H1 (cell line): Measurements from ENCODE around the gene SBSN. TPM values are rescaled to one million over a fixed set of nuclear protein-coding genes. Genes with fewer than 3 reads are reported as not detected.

Source experiments
- CTCF ChIA-PET: fragments of 300-600 bp; sonication (Branson Sonifier 250); formaldehyde crosslinking; loops from one replicate; lab custom pipeline; 2021; ENCODE audit not compliant: partially characterized antibody; lab: Charles Lee
- POLR2A ChIA-PET: fragments of 300-600 bp; sonication (Branson Sonifier 250); formaldehyde crosslinking; loops from one replicate; lab custom pipeline; 2021; ENCODE audit warnings: inconsistent platforms; ENCODE audit not compliant: partially characterized antibody; lab: Charles Lee
- DNase-seq, 2 experiments: peaks; one replicate each; pipeline versions ENCODE4 v3.0.0 to v3.0.0-alpha.2; 2010 to 2022; ENCODE audit warnings: low spot score in 2 of 2, low read depth in 1 of 2, mixed read lengths in 1 of 2
- FAIRE-seq: peaks from 2 replicates; lab custom pipeline; 2011; peaks lifted over from hg19 to GRCh38; lab: Jason Lieb, UNC
- H2AFZ ChIP-seq: 2 replicates; pipeline ENCODE4 v1.8.1; 2012; ENCODE audit warnings: low read length, inconsistent platforms
- H2AK5ac ChIP-seq: 2 replicates; pipeline ENCODE4 v1.6.1; 2013; ENCODE audit warnings: low read depth, low read length
- H2BK120ac ChIP-seq: replicated peaks from 2 replicates; pipeline ENCODE3; 2013; ENCODE audit warnings: low read depth, low read length, inconsistent platforms
- H2BK12ac ChIP-seq: 2 replicates; pipeline ENCODE4 v1.6.1; 2013; ENCODE audit warnings: low read depth, low read length
- H2BK15ac ChIP-seq: 2 replicates; pipeline ENCODE4 v1.6.1; 2013; ENCODE audit warnings: low read length
- H2BK20ac ChIP-seq: 2 replicates; pipeline ENCODE4 v1.6.1; 2013; ENCODE audit warnings: low read length
- H2BK5ac ChIP-seq: 2 replicates; pipeline ENCODE4 v1.6.1; 2013; ENCODE audit warnings: low read depth, low read length
- H3K14ac ChIP-seq: 2 replicates; pipeline ENCODE4 v1.6.1; 2013; ENCODE audit warnings: inconsistent platforms; ENCODE audit not compliant: insufficient read length
- H3K18ac ChIP-seq: 2 replicates; pipeline ENCODE4 v1.6.1; 2013; ENCODE audit warnings: low read length; ENCODE audit errors: extremely low read depth
- H3K23ac ChIP-seq: 2 replicates; pipeline ENCODE4 v1.6.1; 2013; ENCODE audit warnings: inconsistent platforms; ENCODE audit not compliant: insufficient read length
- H3K23me2 ChIP-seq: 2 replicates; pipeline ENCODE4 v1.6.1; 2013; ENCODE audit warnings: low read depth, low read length
- H3K27ac ChIP-seq: 2 replicates; pipeline ENCODE4 v1.6.1; 2011; ENCODE audit warnings: low read depth, low read length, inconsistent platforms
- H3K27me3 ChIP-seq, 4 experiments: replicated peaks in 1 of 4; 1 replicate in 1 of 4; 2 replicates in 3 of 4; pipeline versions ENCODE4 v1.6.1 to v1.8.1; 2011 to 2013; ENCODE audit warnings: low read length in 3 of 4, mild to moderate bottlenecking in 3 of 4, inconsistent platforms in 2 of 4, mixed read lengths in 2 of 4, moderate library complexity in 1 of 4; ENCODE audit not compliant: control insufficient read depth in 3 of 4, insufficient read depth in 3 of 4; ENCODE audit errors: extremely low read depth in 1 of 4
- H3K36me3 ChIP-seq, 4 experiments: 2 replicates each; pipeline versions ENCODE4 v1.6.1 to v1.8.1; 2011 to 2013; ENCODE audit warnings: mild to moderate bottlenecking in 4 of 4, low read length in 3 of 4, moderate library complexity in 2 of 4, control low read depth in 1 of 4, inconsistent platforms in 1 of 4; ENCODE audit not compliant: insufficient read depth in 4 of 4, control insufficient read depth in 2 of 4
- H3K4ac ChIP-seq: replicated peaks from 2 replicates; pipeline ENCODE3; 2013; ENCODE audit warnings: low read length, low read depth, mixed read lengths, inconsistent platforms; ENCODE audit not compliant: insufficient read length
- H3K4me1 ChIP-seq, 4 experiments: replicated peaks in 1 of 4; 1 replicate in 1 of 4; 2 replicates in 3 of 4; pipeline versions ENCODE4 v1.6.1 to v1.8.1; 2011 to 2013; ENCODE audit warnings: low read length in 3 of 4, inconsistent platforms in 2 of 4, mixed read lengths in 1 of 4; ENCODE audit not compliant: insufficient read depth in 4 of 4, control insufficient read depth in 3 of 4
- H3K4me2 ChIP-seq, 2 experiments: 2 replicates each; pipeline versions ENCODE4 v1.6.1 to v1.8.1; 2011 to 2013; ENCODE audit warnings: low read depth in 2 of 2, low read length in 2 of 2, control low read depth in 1 of 2, inconsistent platforms in 1 of 2, mild to moderate bottlenecking in 1 of 2; ENCODE audit not compliant: insufficient read depth in 1 of 2
- H3K4me3 ChIP-seq, 4 experiments: fragments of 200-600, 300-600 bp in 1 of 4; sonication (generic), shearing (Covaris generic), sonication (Bioruptor Twin) in 1 of 4; 2 replicates each; pipeline versions ENCODE4 v1.5.1 to v1.8.1; 2011 to 2016; ENCODE audit warnings: low read length in 4 of 4, low read depth in 3 of 4, control low read depth in 2 of 4, inconsistent platforms in 2 of 4, mild to moderate bottlenecking in 2 of 4, mixed read lengths in 1 of 4, moderate library complexity in 1 of 4; ENCODE audit not compliant: insufficient read depth in 2 of 4; ENCODE audit errors: extremely low read depth in 1 of 4
- H3K56ac ChIP-seq: replicated peaks from 2 replicates; pipeline ENCODE3; 2013; ENCODE audit warnings: low read depth, mild to moderate bottlenecking, mixed read lengths, low read length, inconsistent platforms; ENCODE audit not compliant: insufficient read length
- H3K79me1 ChIP-seq: 2 replicates; pipeline ENCODE4 v1.6.1; 2013; ENCODE audit warnings: low read depth, low read length, control low read depth
- H3K79me2 ChIP-seq, 2 experiments: 2 replicates each; pipeline versions ENCODE4 v1.6.1 to v1.8.1; 2012 to 2013; ENCODE audit warnings: low read length in 2 of 2, mild to moderate bottlenecking in 2 of 2, inconsistent platforms in 1 of 2; ENCODE audit not compliant: insufficient read depth in 2 of 2, control insufficient read depth in 1 of 2
- H3K9ac ChIP-seq, 4 experiments: replicated peaks in 1 of 4; 1 replicate in 1 of 4; 2 replicates in 3 of 4; pipeline versions ENCODE4 v1.6.1 to v1.8.1; 2011 to 2013; ENCODE audit warnings: low read depth in 3 of 4, low read length in 3 of 4, control low read depth in 2 of 4, mild to moderate bottlenecking in 2 of 4, moderate library complexity in 2 of 4, inconsistent platforms in 1 of 4; ENCODE audit errors: extremely low read depth in 1 of 4
- H3K9me3 ChIP-seq, 2 experiments: 2 replicates each; pipeline versions ENCODE4 v1.6.1 to v1.8.1; 2012 to 2013; ENCODE audit warnings: mild to moderate bottlenecking in 2 of 2, moderate library complexity in 2 of 2, control low read depth in 1 of 2, inconsistent platforms in 1 of 2, low read depth in 1 of 2, low read length in 1 of 2, mixed read lengths in 1 of 2; ENCODE audit not compliant: insufficient read depth in 2 of 2
- H4K20me1 ChIP-seq, 2 experiments: replicated peaks in 1 of 2; 2 replicates each; pipeline versions ENCODE3 to v1.8.1; 2011 to 2013; ENCODE audit warnings: inconsistent platforms in 2 of 2, low read length in 2 of 2, mild to moderate bottlenecking in 1 of 2; ENCODE audit not compliant: insufficient read depth in 2 of 2, control insufficient read depth in 1 of 2
- H4K5ac ChIP-seq: 2 replicates; pipeline ENCODE4 v1.6.1; 2013; ENCODE audit warnings: low read length, low read depth, mixed read lengths, inconsistent platforms; ENCODE audit not compliant: insufficient read length
- H4K8ac ChIP-seq: 2 replicates; pipeline ENCODE4 v1.8.0; 2013; ENCODE audit warnings: mild to moderate bottlenecking, moderate library complexity, low read length, inconsistent platforms; ENCODE audit not compliant: insufficient read depth; ENCODE audit errors: extremely low read depth
- H4K91ac ChIP-seq: replicated peaks from 2 replicates; pipeline ENCODE3; 2013; ENCODE audit warnings: low read length, mixed read lengths, inconsistent platforms; ENCODE audit not compliant: insufficient read length
- CBX5 ChIP-seq: fragments of 300-800, 300-1000 bp; sonication (generic); IDR thresholded peaks from 2 replicates; pipeline ENCODE4 v1.7.1; 2016; ENCODE audit warnings: antibody characterized with exemption, low read length, low read depth
- CBX8 ChIP-seq: fragments of 300-800, 300-1000 bp; sonication (generic); IDR thresholded peaks from 2 replicates; pipeline ENCODE4 v1.7.1; 2016; ENCODE audit warnings: low read depth, low read length, borderline replicate concordance
- E2F6 ChIP-seq: IDR thresholded peaks from 2 replicates; pipeline ENCODE4 v1.6.1; 2012; ENCODE audit warnings: inconsistent platforms
- GTF2F1 ChIP-seq: IDR thresholded peaks from 2 replicates; pipeline ENCODE4 v1.6.1; 2012; ENCODE audit warnings: low read depth, low read length, improper control_type of control experiment, borderline replicate concordance
- JUN ChIP-seq: IDR thresholded peaks from 2 replicates; pipeline ENCODE4 v1.6.1; 2011; ENCODE audit warnings: low read depth, mild to moderate bottlenecking, improper control_type of control experiment, low read length
- KDM4A ChIP-seq: IDR thresholded peaks from one replicate; pipeline ENCODE4 v1.7.1; 2012; ENCODE audit warnings: low read depth, mild to moderate bottlenecking, moderate library complexity, low read length, inconsistent platforms; ENCODE audit not compliant: severe bottlenecking
- POU5F1 ChIP-seq: IDR thresholded peaks from 2 replicates; pipeline ENCODE4 v1.6.1; 2011; ENCODE audit warnings: low read depth, mild to moderate bottlenecking, low read length, moderate library complexity
- RAD21 ChIP-seq, 2 experiments: IDR thresholded peaks in 1 of 2; conservative IDR thresholded peaks in 1 of 2; 2 replicates each; pipeline ENCODE4 v1.6.1; 2011; ENCODE audit warnings: low read depth in 2 of 2, low read length in 2 of 2, improper control_type of control experiment in 1 of 2, inconsistent platforms in 1 of 2, mild to moderate bottlenecking in 1 of 2, moderate library complexity in 1 of 2
- TAF1 ChIP-seq: IDR thresholded peaks from 2 replicates; pipeline ENCODE4 v1.6.1; 2011; ENCODE audit warnings: mild to moderate bottlenecking, low read depth, low read length
- TEAD4 ChIP-seq: IDR thresholded peaks from 2 replicates; pipeline ENCODE4 v1.6.1; 2012; ENCODE audit warnings: low read depth, low read length, inconsistent platforms, mixed read lengths
- YY1 ChIP-seq: IDR thresholded peaks from 2 replicates; pipeline ENCODE4 v1.6.1; 2011; ENCODE audit warnings: low read depth, mild to moderate bottlenecking, low read length
- WGBS, 2 experiments: shearing (Covaris generic) in 1 of 2; methylation state at CpG; one replicate each; pipeline versions ENCODE4 v1.1.6 to v1.1.7; 2013 to 2015; ENCODE audit warnings: low lambda C conversion rate in 2 of 2, mixed read lengths in 2 of 2, inconsistent platforms in 1 of 2, low coverage in 1 of 2, missing lambda C conversion rate in 1 of 2; ENCODE audit not compliant: insufficient replicate concordance in 2 of 2, insufficient coverage in 1 of 2, insufficient read length in 1 of 2; ENCODE audit errors: extremely low coverage in 1 of 2, missing lambda C conversion rate in 1 of 2; 5-methylcytosine and 5-hydroxymethylcytosine counted together
- polyA plus RNA-seq, 7 experiments: library from polyadenylated mRNA; depleted of rRNA in 3 of 7; stranded (reverse) in 5 of 7; unstranded in 2 of 7; fragments of >200 nt in 5 of 7; fragments of 200-250 nt in 2 of 7; gene quantifications; 1 replicate in 5 of 7; 2 replicates in 1 of 7; 4 replicates in 1 of 7; pipeline versions ENCODE4 v1.2.1 to v1.2.3, GENCODE V29; 2011 to 2013; ENCODE audit warnings: missing spikeins in 2 of 7, mixed read lengths in 2 of 7
- total RNA-seq: library from RNA; stranded (reverse); fragmentation: NEBNext Ultra II Directional; extraction: Animal tissue kit (Norgen Biotek cat#: 25700); gene quantifications from 2 replicates; pipeline ENCODE4 v1.2.1, GENCODE V29; 2021

SBSN gene
- total and polyA plus RNA-seq, 2 of the 8 experiments (the other 6 are each of a cell fraction or from before 2014, with no cell fraction given), result not detected

- Histone ChIP-seq H2BK20ac (0 out of 2 replicates have a peak overlapping the region, but pooled peaks have one; percentile 29), H4K5ac (peak overlapping the region; percentile 21), H4K91ac (peak overlapping the region; percentile 16), H4K20me1 (no peaks in the 10 kb centered on the region), H3K14ac (no peak overlapping the region), H3K4me1 (peaks cover 7 to 22% (median 14%) of the 10 kb centered on the region in 4 experiments), H3K23ac (no peak overlapping the region), H3K27ac (no peak overlapping the region), H3K18ac (peak overlapping the region; percentile 42; the same call in 1 of the 2 replicates), H3K79me2 (no peaks in the 10 kb centered on the region), H3K9ac (no peak overlapping the region), H3K79me1 (no peaks in the 10 kb centered on the region), H3K4ac (no peak overlapping the region), H2BK12ac (peak overlapping the region; percentile 2; the same call in 1 of the 2 replicates), H3K27me3 (peaks cover 0 to 3% (median 0%) of the 10 kb centered on the region in 4 experiments; a peak in 2 of 7 replicates), H2BK5ac (peak overlapping the region; percentile 1; the same call in 1 of the 2 replicates), H4K8ac (no peak overlapping the region; the same call in 1 of the 2 replicates), H2AFZ (peak overlapping the region; percentile 77; the same call in 1 of the 2 replicates), H2BK15ac (peak overlapping the region; percentile 31; the same call in 1 of the 2 replicates), H3K4me2 (peak overlapping the region; percentile 48 to 56), H3K56ac (no peak overlapping the region), H3K4me3 (peak overlapping the region in 1 of 4 experiments; percentile 17; a peak in 3 of 8 replicates), H2AK5ac (no peak overlapping the region), H3K36me3 (no peaks in the 10 kb centered on the region), H3K9me3 (no peaks in the 10 kb centered on the region), H3K23me2 (peaks cover 3% of the 10 kb centered on the region; the same call in 1 of the 2 replicates), H2BK120ac (no peak overlapping the region)
- CTCF ChIA-PET, result interaction anchor here (0.6 to 2.3 kb wide), 5 partner anchors 10 to 870 kb away, joined by 3 to 11 read pairs (median 4); no protein-coding TSS in a partner anchor
- WGBS, 2 experiments, result 30% methylated on average over 10 of the region's 11 CpGs; no CpG with 5 or more reads in 1 of the 2 experiments
- FAIRE-seq (no peak), DNase-seq (no peak)
- POLR2A ChIA-PET, result interaction anchor here (0.8 to 4.6 kb wide), 5 partner anchors 11 to 171 kb away, joined by 3 to 34 read pairs (median 3); no protein-coding TSS in a partner anchor
- TF ChIP-seq POU5F1, result no peak
- TF ChIP-seq TAF1, result no peak
- no peak for TF ChIP-seq GTF2F1
- TF ChIP-seq CBX8, result no peak
- TF ChIP-seq E2F6, result peak; percentile 49; the same call in 1 of the 2 replicates
- TF ChIP-seq KDM4A, result peak; percentile 30
- no peak for TF ChIP-seq CBX5
- TF ChIP-seq JUN, result no peak
- no peak for TF ChIP-seq YY1
- TF ChIP-seq RAD21 (IDR thresholded peaks at IDR 0.05 in 1 of 2, conservative IDR thresholded peaks at IDR 0.05 in 1 of 2; ENCODE audit: low read depth in 2 of 2, low read length in 2 of 2), result no peak
- TF ChIP-seq TEAD4, result no peak
These were observed 3.8 kb downstream of the SBSN start for GRCh38 chr19:35524181-35524837.
